ENCODE results near the gene PCOLCE2.
"Not testable (repeated sequence)": the region's sequence is repeated elsewhere in the genome, so short reads cannot be mapped to it uniquely, and the experiment has no call there.

PCOLCE2 gene

DNA sequence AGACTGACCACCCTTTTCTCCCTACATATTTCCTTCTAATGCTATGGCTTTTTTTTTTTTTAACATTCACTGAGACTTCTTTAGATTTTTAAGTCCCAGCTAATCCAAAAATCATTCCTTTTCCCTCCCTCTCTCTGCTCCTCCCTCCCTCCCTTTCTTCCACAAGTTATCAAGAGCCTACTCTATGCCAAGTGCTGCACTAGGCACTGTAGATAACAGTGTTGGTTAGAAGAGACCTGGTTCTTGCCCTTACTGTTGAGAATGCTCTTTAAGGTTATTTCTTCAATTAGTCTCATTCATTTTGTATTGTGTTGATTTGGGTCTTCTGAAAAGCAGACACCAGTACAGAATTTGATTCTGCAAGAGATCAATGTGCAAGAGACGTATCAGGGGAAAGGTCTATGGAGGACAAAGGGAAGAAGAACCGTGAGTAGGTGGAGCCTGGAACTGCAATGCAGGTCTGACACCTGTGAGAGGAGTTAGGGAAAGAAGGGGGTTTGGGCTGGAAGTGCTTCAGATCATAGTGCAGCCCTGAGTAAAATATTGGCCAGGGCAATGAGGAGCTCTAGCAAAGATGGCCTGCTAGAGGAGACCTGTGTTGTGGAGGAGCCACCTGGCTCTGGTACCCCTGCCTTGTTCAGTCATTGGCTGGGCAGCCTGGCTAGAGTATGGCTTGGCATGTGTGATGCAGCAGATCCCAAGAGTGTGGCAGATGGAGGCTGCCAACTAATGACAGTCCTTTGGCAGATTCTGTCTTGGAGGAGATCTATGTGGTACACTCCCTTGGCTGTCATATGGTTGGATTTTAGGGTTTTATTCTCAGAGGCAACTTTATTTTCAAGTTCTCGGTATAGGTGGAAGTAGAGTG is 9.7 kb upstream of the PCOLCE2 start:
- DNase-seq = no peak

DNA sequence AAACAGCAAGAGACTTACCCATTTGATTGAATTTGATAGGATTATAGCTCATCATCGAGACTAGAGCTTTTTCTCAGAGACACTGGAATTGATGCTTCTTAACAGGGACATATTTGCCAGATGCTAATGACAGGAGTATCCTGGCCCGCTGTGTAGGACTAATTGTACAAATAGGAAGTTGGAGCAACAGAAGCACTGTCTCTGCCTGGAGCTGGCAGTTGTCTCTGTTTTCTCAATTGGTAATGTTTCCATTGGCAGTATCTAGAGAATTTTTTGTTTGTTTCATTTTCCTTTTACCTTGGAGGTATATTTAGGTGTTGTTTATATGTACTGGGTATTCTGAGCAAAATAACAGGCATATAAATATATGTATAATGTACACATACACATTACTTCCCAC is 8.9 kb upstream of the PCOLCE2 start:
- no peak for DNase-seq

DNA sequence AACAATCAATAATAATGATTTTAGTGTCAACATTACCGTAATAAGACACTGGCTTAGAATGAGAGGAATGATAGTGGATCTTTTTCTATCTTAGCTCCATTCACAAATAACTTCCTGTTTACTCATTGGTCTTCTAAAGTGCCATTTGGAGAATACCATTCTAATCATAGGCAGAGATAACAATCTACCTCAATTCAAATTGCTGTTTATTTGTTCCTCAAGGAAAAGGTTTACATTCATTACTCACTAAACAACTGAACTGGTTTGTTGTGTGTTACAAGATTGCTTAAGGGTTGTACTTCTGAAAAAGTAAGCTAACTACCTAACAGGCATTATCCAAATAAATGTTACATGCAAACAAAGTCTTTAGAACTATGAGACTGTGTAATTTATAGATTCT is 8.1 kb upstream of the PCOLCE2 start:
- DNase-seq = no peak

DNA sequence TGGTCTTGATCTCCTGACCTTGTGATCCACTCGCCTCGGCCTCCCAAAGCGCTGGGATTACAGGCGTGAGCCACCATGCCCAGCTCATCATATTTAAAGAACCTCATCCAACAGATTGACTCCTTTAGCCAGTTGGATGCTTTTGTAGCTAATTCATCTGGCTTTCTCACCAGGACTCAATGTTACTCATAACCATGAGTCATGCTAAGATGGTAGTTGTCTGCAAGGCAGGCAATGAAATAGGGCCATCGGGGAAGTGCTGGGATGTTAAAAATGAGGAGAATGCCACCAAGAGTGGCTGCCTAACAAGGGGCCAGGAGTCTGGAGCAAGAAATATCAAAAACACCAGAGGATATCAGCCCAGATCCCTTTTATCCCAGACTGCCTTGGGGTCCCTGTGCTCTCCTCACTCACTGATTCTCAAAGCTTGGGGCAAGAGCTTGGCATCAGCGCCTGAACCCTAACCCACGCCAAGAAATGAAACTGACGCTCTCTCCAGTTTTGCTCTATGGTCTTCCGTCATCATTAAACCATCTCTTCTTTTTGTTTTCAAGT is 7.4 kb upstream of the PCOLCE2 start:
- DNase-seq = no peak

DNA sequence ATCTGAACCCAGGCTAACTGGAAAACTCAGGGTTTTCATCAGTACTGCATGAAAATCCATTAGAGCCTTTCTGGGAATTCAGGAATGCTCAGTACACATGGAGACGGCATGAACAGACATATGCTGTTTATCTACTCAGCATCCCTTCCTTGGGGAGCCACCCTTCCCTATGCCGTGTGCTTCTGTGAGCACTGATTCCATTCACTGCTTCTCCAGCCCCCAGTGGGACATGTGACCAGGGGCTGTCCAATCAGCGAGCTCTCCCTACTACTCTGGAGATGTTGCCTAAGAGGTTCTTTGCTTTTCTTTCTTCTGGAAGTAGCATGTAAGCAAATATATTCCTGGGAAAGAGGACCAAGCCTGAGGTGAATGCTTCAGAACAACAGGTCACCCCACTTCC is 5.6 kb upstream of the PCOLCE2 start:
- no peak for DNase-seq

DNA sequence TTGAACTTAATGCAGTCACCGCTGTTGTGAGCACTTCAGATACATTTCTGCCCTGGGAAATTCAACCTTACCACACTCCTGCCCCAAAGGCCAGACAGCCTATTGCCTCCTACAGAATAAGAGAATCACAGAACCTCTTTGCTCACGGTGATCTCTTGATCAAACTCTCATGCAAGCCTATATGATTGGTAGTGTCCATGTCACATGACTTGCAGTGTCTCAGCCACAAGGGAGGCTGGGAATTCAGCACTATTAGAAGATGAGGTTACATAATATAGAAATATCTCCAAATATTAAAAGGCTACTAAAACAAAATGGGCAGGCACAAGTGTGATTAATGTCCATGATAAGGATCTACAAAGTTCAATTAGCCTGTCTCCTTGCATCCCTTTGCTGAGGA is 3.8 kb upstream of the PCOLCE2 start:
- DNase-seq = no peak

DNA sequence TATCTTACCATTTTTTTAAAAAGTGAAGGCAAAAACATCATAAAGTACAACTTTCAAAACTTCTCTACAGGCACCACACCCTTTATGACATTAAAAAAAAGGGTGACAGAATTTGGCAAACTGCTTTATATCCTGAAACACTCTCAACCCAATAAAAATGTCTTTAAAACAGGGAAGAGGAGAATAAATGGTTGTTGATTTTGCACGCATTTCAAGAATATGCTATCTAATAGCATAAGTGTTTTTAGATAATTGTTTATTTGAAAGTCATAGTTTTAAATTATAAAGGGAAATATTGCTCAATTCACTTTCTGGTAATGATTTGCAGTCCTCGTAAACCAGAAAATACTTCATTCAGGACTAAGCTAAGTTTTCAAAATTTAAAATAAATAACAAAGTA is 1.7 kb upstream of the PCOLCE2 start:
- DNase-seq = no peak

DNA sequence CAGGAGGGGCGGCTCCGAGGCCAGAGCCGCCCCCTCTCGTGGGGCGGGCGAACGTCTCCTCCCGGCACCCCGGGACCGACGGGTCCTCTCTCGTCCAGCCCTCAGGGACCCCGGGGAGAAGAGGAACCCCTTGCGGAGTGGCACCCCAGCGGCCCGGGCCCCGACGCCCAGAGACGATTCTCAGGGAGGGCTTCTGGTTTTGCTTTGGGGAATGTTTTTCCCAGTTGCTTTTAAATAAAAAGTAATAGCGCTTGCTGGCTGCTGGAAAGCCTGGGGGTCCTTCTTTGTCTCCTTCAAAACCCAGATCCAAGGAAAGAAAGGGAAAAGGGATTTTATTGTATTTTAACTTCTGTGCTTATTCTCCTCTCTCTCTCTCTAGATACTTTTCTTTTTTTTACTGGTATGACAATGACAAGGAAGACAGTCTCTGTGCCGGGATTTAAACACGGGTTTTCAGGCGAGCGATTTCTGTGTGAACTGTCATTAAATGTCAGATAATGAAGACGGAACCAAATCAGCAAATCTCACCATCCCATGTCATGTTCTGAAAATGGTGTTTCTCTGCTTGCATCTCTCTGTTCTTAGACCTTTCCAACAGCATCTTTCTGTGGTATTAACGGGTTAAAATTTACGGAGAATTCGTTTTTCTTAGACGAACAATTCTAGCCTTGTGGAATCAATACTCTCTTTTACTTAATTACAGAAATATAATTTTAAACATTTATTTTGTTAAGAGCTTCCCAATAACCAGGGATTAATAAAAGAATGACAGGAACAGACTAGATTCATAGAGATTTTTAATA is 530 bp upstream of the PCOLCE2 start:
- no peak for DNase-seq

DNA sequence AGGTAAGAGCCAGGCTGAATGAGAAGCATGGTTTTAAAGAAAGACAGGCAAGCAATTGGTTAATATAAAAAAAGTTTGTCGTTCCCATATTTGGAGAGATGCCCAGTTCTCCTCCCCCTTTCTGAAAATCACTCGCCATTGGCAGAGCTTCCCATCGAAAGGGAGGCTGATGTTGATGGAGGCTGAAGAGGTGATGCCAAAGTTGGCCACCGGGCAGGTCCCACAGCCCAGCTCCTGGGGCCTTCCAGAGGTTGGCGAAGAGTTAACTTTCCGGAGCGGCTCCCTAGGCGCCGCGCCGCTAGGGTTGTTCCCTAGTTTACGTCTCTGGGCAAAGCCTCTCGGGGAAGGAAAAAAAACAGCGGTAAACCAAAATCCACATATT is 793 bp downstream of the PCOLCE2 start:
- no peak for DNase-seq

DNA sequence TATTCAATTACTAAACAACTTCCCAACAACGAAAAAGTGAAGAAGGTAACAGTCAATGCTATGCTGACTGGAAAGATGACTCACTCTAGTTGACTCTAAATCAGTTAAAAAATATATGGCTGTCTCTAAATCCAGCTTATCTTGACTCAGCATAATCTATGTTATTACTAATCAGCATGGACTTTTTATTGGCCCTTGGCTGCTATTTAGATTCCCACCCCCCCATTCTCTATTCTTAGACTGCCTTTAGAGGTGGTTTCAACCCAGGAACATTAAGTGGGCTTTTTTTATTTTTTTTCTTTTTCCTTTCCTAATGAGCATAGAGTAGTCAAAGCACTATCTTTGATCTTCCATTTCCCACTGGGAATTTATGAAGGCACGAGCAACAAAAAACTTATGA is 1.9 kb downstream of the PCOLCE2 start:
- no peak for DNase-seq

DNA sequence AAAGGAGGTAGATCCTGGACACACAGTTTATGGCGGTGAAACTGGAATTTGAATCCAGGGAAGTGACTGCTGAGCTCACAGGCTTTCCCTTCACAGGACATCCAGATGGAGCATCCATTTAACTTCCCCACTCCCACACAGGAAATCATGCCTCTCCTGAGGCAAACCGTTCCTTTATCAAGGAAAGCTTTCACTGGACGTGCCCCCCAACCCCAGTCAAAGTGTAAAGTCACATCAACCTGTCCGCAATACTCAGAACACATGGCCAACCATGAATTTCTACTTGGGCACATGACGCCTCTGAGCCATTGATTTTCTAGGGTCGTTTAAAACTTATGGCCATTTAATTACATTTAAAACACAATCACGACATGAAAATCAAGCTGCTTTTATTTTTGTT is 2.9 kb downstream of the PCOLCE2 start:
- no peak for DNase-seq

DNA sequence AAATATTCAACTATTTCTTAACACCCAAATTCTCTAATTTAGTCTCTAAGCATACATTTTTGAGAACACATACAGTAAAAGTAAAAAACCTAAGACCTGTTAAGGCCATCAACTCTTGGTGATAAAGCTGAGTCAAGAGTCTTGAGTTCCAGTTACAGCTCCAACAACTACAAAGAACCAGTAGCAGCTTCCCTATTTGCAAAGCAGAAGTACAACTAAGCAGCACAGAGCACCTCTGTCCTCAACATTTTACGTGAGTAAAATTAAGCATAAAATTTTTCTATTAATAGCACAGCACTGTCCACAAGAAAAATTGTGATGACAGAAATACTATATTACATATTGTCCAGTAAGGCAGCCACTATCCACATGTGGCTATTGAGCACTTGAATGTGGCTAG is 4.4 kb downstream of the PCOLCE2 start:
- DNase-seq = no peak

DNA sequence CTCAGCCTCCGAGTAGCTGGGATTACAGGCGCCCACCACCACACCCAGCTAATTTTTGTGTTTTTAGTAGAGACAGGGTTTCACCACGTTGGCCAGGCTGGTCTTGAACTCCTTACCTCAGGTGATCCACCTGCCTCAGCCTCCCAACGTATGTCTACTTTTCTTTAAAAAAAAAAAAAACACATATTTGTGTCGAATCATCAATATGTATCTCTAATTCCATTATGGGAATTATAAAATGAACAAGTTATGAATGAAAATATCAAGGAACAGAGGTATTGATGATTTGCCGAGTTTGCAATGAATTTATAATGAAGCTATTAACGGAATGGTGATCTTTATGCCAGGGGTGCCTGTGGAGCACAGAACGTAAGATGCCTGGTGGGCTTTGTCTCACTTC is 5.3 kb downstream of the PCOLCE2 start:
- DNase-seq = not testable (repeated sequence)

DNA sequence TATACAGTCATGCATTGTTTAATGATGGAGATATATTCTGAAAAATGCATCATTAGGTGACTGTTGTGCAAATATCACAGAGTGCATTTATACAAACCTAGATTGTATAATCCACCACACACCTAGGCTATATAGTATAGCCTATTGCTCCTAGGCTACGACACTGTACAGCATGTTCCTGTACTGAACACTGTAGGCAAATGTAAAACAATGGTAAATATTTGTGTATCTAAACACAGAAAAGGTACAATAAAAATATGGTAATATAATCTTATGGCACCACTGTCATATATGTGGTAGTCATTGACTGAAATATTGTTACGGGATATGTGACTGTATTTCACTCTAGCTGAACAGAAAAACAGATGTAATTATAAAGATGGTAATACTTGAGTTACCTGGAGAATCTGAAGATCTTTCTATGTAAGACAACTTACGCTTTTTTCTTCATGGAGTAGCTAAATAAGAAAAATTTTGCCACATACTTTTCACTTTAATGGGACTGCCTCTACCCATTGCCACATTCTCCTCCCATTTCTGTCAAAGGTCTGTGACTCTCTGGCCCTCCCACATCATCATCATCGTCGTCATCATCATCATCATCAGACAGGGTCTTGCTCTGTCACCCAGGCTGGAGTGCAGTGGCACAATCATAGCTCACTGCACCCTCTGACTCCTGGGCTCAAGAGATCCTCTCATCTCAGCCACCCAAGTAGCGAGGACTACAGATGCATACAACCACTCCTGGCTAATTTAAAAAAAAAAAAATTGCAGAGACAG is 7.2 kb downstream of the PCOLCE2 start:
- DNase-seq = no peak

DNA sequence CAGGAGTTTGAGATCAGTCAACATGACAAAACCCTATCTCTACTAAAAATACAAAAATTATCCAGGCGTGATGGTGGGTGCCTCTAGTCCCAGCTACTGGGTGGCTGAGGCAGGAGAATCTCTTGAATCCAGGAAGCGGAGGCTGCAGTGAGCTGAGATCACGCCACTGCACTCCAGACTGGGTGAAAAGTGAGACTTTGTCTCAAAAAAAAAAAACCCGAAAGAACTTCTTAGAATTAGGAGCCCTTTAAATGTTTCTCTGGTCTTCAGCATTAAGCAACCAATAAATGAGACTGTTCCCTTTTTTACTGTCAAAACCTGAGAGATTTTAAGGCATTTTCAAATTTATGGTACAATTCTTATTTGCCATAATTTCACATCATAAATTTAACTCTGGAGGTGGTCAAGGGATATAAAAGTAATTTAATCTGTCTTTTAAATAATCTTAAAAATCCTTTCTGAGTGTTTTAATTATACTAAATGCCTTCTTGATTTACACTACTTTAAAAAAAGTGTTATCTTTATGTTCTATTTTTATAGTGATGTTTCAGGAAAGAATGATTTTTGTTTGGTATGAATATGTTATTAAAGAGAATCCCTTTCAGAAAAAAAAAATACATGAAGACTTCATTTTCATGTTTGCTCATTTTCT is 10.1 kb downstream of the PCOLCE2 start:
- no peak for DNase-seq

DNA sequence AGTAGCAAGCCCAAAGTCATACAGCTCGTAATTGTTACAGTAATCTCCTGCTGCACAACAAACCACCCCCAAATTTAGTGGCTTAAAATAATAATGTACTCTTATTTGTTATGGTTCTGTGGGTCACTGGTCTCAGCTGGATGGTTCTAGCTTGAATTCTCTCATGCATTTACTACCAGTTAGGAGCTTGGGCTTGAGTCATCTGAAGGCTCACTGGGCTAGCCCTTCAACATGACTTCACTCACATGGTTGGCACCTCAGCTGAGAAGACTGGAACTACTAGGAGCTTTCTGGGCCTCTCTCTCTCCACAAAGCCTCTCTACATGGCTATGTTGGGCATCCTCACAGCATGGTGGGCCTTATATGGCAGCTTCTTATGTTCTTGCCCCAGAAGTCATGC is 12.5 kb downstream of the PCOLCE2 start:
- DNase-seq = no peak

DNA sequence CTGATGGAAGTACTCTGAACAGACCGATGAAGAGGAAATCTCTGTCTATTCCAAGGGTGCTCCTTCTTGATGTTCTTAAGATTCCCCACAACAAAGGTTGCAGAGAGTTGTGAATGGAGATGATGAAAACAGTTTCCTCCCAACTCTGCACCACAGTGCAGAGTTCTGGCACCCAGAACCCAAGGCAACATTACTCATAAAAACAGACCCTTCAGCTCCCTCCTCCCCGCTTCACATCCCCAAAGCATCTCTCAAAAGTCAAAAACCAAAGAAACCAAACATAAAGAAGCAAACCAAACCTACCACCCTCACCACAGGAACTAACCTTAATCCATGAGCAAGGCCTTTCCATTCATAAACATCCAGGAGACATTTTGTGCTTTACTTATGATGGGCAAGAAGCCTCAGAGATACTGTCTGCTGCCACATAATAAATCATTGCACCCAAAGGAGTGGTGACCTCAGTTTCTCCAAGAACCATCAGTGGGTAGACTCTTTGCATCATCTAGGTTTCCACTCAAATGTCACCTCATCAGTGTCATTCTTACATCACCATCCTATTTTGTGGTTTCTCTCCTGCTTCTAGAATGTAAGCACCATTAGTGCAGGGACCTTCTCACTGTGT is 13.2 kb downstream of the PCOLCE2 start:
- no peak for DNase-seq

DNA sequence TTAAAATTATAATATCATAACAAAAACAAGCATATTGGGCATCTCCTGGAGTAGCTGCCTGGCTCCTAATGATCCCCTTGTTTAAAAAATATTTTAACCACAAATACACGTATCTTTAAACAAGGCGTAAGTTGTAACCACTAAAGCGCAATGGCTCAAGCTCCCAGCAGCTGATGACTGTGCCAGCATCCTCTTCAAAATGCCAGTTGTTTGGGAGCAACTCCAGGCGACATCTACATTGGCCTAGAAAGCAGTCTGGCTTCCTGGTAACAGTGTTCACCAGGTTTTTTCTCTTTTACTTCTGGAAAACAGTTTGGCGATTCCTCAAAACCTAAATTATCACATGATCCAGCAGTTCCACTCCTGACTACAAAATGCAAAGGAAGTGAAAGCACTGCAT is 13.8 kb downstream of the PCOLCE2 start:
- no peak for DNase-seq

DNA sequence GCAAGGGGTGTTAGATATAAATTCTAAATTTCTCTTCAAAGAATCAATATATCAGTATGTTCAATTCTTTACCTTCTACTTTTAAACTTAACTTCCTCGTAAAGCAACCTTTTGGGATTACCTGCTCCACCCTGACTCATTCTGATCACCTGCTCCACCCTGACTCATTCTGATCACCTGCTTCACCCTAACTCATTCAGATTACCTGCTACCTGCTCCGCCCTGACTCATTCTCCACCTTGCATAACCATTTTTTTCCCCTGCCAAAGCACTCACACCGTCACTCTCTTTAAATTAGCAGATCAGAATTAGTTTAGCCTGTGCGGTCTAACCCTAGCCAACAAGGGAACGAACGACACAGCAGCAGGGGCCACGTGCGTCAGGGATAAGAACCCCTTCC is 20.5 kb downstream of the PCOLCE2 start:
- DNase-seq = not testable (repeated sequence)

DNA sequence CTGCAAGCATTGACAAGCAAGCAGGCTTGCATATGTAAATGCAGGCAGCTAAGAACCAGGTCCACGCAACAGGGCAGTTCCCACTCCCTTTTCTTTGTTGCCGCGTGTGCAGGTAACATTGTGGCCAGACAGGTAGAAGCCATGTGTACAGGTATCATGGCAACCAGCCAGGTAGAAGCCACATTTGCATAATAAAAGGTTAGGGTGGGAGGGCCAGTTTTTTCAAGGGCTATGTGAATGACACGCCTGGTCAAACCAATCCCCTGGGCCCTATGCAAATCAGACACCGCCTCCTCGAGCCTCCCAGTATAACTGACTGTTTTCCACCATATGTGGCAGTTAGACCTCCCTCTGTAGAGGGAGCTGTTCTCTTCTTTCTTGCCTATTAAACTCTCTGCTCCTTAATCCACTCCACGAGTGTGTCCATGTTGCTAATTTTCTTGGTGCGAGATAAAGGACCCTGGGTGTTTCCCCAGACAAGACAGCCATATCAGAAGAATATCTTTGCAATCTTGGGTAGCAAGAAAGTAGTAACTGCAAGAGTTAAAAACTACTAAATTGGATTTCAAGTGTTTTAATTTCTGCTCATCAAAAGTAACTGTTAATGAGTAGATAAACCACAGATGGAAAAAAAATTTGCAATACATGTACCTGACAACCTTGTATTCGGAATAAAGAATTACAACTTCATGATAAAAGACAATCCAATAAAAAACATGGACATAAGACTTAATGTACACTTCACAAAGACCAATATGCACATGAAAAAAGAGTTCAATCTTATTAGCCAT is 21.8 kb downstream of the PCOLCE2 start:
- no peak for DNase-seq
